Nephron progenitor cell (in vitro differentiated cells): ENCODE data around the gene ADTRP.
"Not testable (repeated sequence)": the region's sequence is repeated elsewhere in the genome, so short reads cannot be mapped to it uniquely, and the experiment has no call there.

Experiments used
- DNase-seq: peaks from one replicate; pipeline ENCODE4 v3.0.0; 2021
- H3K27ac Mint-ChIP-seq: 2 replicates; pipeline ENCODE4 v1.8.0; 2021; ENCODE audit warnings: mild to moderate bottlenecking, moderate library complexity, mixed read lengths
- H3K27me3 Mint-ChIP-seq: 2 replicates; pipeline ENCODE4 v1.8.0; 2021; ENCODE audit warnings: mild to moderate bottlenecking, low read depth, mixed read lengths; ENCODE audit not compliant: poor library complexity
- H3K36me3 Mint-ChIP-seq: 2 replicates; pipeline ENCODE4 v1.8.0; 2021; ENCODE audit warnings: low read depth, mixed read lengths
- H3K4me1 Mint-ChIP-seq: 2 replicates; pipeline ENCODE4 v1.8.0; 2021; ENCODE audit warnings: mixed read lengths
- H3K4me3 Mint-ChIP-seq: 2 replicates; pipeline ENCODE4 v1.8.0; 2021; ENCODE audit warnings: mild to moderate bottlenecking, moderate library complexity, mixed read lengths
- H3K9me3 Mint-ChIP-seq: 2 replicates; pipeline ENCODE4 v1.8.0; 2021; ENCODE audit warnings: mild to moderate bottlenecking, moderate library complexity, mixed read lengths
- TF ChIP-seq, protein P1 (sequence below): fragments of 200-600 bp; sonication (generic); IDR thresholded peaks from 2 replicates; pipeline ENCODE4 v1.5.0; 2021; ENCODE audit warnings: antibody characterized with exemption

ADTRP gene

DNA sequence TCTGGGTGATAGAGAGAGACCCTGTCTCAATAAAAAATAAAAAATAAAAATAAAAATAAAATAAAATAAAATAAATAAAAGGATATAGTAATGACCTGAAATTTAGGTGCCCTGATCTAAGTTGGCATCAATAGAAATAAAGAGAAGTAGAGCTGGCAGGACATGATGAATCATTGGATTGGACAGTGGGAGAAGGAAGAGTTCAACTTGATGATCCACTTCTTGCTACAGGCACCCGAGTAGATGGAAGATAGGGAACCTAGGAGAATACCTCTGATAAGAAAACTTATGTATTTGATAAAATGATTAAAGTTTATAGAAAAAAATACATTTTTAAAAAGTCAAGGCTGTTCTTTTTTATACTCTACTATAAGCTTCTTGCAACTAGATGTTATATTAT is 79.0 kb downstream of the ADTRP start:
- TF ChIP-seq, protein P1, sequence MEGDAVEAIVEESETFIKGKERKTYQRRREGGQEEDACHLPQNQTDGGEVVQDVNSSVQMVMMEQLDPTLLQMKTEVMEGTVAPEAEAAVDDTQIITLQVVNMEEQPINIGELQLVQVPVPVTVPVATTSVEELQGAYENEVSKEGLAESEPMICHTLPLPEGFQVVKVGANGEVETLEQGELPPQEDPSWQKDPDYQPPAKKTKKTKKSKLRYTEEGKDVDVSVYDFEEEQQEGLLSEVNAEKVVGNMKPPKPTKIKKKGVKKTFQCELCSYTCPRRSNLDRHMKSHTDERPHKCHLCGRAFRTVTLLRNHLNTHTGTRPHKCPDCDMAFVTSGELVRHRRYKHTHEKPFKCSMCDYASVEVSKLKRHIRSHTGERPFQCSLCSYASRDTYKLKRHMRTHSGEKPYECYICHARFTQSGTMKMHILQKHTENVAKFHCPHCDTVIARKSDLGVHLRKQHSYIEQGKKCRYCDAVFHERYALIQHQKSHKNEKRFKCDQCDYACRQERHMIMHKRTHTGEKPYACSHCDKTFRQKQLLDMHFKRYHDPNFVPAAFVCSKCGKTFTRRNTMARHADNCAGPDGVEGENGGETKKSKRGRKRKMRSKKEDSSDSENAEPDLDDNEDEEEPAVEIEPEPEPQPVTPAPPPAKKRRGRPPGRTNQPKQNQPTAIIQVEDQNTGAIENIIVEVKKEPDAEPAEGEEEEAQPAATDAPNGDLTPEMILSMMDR = no peak
- no peak overlapping the region for H3K4me3 Mint-ChIP-seq

DNA sequence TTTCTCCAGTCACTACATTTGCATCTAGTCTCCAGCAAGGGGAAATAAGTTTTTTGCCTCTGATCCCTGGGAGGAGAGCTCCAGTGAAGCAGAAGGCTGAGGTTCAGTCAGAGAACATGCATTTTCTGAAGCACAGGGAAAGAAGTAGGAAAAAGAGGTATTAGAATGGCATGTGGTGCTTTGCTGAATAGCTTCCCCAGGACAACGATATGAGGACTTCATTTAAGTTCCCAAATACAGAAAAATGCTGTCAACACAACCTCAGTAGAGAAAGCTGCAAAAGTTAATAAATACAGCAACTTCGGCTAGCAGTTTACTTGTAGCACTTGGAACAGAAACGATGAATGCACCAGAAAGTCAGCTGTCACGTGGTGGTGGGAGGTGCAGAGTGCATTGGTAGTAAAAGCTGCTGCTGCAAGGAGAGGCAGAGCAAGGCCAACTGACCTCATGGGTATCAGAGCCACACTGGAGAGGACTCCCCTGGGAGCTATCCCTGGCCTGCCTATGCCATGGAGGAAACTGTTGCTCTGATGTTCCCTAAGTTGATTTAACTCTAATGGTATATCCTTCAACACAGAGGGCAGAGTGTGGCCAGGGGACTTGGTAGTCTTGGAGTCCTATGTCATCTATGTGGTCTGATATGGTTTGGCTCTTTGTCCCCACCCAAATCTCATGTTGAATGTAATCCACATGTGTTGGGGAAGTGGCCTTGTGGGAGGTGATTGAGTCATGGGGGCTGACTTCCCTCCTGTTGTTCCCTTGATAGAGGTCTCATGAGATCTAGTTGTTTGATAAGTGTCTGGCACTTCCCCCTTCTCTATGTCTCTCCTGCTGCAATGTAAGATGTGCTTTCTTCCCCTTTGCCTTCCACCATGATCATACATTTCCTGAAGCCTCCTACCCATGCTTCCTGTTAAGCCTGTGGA is 85.9 kb downstream of the ADTRP start:
- H3K36me3 Mint-ChIP-seq = peaks cover 5% of the 10 kb centered on the region

More for the DNA sequence above, 79.0 kb downstream of the ADTRP start:
- Mint-ChIP-seq H3K9me3 (peaks cover 20% of the 10 kb centered on the region), H3K36me3 (peaks cover 5% of the 10 kb centered on the region), H3K27me3 (no peaks in the 10 kb centered on the region), H3K4me1 (peaks cover 15% of the 10 kb centered on the region), H3K27ac (no peak overlapping the region)
- no peak for DNase-seq

DNA sequence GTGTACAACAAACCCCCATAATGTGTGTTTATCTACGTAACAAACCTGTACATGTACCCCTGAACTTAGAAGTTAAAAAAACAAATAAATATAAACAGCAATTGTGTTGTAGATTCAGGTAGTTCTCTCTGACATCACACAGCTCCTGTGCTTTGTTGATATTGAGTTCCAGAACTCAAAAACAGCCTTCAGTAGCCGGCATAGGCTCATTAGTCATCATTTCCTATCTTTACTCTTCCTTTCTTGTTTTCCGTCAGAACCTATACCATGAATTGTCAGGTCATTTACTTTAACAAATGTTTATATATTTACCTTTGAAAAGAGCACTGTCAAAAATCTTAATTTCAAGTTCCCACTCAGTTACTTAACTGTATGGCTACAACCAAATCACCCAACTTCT is 88.8 kb downstream of the ADTRP start:
- TF ChIP-seq, protein P1 = no peak
- H3K4me1 Mint-ChIP-seq = peaks cover 46% of the 10 kb centered on the region
- DNase-seq = no peak
- H3K9me3 Mint-ChIP-seq = peaks cover 19% of the 10 kb centered on the region
- no peak overlapping the region for H3K4me3 Mint-ChIP-seq
- H3K27ac Mint-ChIP-seq = no peak overlapping the region
- no peaks in the 10 kb centered on the region for H3K27me3 Mint-ChIP-seq
- H3K36me3 Mint-ChIP-seq = no peaks in the 10 kb centered on the region

More for the DNA sequence above, 85.9 kb downstream of the ADTRP start:
- no peak for DNase-seq
- Mint-ChIP-seq H3K27me3 (no peaks in the 10 kb centered on the region), H3K4me1 (peaks cover 37% of the 10 kb centered on the region), H3K4me3 (no peak overlapping the region), H3K27ac (no peak overlapping the region), H3K9me3 (peaks cover 38% of the 10 kb centered on the region)
- TF ChIP-seq, protein P1 = no peak

DNA sequence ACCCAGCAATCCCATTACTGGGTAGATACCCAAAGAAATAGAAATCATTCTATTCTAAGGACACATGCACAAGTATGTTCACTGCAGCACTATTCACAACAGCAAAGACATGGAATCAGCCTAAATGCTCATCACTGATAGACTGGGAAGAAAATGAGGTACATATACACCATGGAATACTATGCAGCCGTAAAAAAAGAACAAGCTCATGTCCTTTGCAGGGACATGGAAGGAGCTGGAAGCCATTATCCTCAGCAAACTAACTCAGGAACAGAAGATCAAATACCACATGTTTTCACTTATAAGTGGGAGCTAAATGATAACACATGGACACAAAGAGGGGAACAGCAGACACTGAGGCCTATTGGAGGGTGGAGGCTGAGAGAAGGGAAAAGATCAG is 89.2 kb downstream of the ADTRP start:
- peaks cover 46% of the 10 kb centered on the region for H3K4me1 Mint-ChIP-seq
- H3K27ac Mint-ChIP-seq, DNase-seq, H3K36me3 Mint-ChIP-seq, H3K27me3 Mint-ChIP-seq, H3K4me3 Mint-ChIP-seq: not testable (repeated sequence)
- H3K9me3 Mint-ChIP-seq = peaks cover 19% of the 10 kb centered on the region

DNA sequence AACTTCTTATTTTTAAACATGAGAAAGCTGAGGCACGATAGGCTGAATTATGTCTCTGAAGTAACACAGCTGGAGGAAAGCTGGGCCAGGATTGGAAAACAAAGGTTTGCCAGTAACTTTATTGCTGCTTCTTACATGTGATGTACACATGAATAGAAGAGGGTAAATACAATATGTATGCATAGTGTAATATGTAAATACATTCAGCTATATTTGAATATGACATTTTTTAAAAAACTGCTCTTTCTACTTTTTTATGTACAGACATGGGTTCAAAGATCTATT is 90.2 kb downstream of the ADTRP start:
- no peak overlapping the region for H3K4me3 Mint-ChIP-seq
- H3K27ac Mint-ChIP-seq = no peak overlapping the region
- DNase-seq = no peak
- TF ChIP-seq, protein P1 = no peak
- no peaks in the 10 kb centered on the region for H3K27me3 Mint-ChIP-seq
- no peaks in the 10 kb centered on the region for H3K36me3 Mint-ChIP-seq
- peaks cover 19% of the 10 kb centered on the region for H3K9me3 Mint-ChIP-seq
- peaks cover 46% of the 10 kb centered on the region for H3K4me1 Mint-ChIP-seq

DNA sequence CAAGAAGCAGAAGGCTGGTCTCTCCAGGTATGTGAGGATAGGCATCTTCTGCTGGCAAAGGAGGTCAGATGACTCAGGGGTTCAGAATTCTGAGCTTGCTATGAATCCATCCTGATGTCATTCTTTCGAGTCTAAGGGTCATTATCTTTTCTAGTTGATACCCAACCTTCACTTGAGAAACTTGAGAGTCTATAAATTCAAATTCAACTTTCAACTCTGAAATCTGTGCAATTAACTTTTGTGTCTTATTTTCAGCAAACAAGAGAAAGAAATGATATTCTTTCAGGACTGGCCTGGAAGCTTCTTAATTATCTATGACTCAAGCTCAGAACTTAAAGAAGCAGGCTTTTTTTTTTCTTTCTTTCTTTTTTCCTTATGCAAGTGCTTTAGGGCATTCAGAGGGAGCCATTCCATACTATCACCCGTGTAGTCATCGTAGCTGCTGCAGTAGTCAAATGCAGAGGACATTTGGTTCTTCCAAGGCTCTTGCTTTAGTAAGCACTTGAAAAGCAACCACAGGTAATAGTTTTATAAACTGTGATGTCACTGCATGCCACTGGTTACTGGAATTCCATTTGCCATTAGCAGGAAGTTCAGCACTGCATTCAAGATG is 93.0 kb downstream of the ADTRP start:
- Mint-ChIP-seq H3K4me3 (no peak overlapping the region), H3K27me3 (no peaks in the 10 kb centered on the region), H3K4me1 (peaks cover 25% of the 10 kb centered on the region), H3K36me3 (peaks cover 5% of the 10 kb centered on the region), H3K9me3 (peaks cover 35% of the 10 kb centered on the region), H3K27ac (no peak overlapping the region)
- TF ChIP-seq, protein P1 = no peak
- DNase-seq = no peak
